Astrocyte (in vitro differentiated cells and primary cell): ENCODE data around the gene DNAH1.

ENCODE experiments used
- EZH2 ChIP-seq: IDR thresholded peaks from 2 replicates; pipeline ENCODE4 v1.6.1; 2012; ENCODE audit warnings: mild to moderate bottlenecking, low read length, inconsistent platforms; ENCODE audit not compliant: insufficient read depth
- TF ChIP-seq, protein P1 (sequence below): IDR thresholded peaks from 2 replicates; pipeline ENCODE4 v1.5.1; 2011; ENCODE audit warnings: low read depth, mild to moderate bottlenecking, inconsistent platforms, low read length, moderate library complexity; ENCODE audit not compliant: insufficient read depth

DNA sequence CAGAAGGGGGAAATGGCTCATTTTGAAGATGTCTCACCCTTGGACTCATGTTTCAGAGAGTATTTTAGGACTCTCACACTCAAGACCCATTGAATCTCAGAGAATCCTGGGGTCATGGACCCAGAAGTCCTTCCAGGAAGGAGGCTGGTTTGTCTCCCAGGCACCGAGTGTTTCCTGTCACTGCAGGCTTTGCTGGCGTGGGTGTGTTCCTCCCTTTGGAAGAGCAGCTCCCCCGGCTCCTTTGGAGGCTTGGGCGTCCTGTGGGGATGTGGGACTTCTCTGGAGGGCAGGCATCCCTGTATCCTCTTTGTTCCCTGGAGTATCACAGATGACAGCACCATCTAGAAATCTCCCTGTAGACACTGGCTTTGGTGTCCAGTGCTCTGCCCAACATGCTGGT, 40.0 kb downstream of the DNAH1 start:
- TF ChIP-seq, protein P1, sequence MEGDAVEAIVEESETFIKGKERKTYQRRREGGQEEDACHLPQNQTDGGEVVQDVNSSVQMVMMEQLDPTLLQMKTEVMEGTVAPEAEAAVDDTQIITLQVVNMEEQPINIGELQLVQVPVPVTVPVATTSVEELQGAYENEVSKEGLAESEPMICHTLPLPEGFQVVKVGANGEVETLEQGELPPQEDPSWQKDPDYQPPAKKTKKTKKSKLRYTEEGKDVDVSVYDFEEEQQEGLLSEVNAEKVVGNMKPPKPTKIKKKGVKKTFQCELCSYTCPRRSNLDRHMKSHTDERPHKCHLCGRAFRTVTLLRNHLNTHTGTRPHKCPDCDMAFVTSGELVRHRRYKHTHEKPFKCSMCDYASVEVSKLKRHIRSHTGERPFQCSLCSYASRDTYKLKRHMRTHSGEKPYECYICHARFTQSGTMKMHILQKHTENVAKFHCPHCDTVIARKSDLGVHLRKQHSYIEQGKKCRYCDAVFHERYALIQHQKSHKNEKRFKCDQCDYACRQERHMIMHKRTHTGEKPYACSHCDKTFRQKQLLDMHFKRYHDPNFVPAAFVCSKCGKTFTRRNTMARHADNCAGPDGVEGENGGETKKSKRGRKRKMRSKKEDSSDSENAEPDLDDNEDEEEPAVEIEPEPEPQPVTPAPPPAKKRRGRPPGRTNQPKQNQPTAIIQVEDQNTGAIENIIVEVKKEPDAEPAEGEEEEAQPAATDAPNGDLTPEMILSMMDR = no peak
- TF ChIP-seq EZH2 = no peak
